Activated T-helper 1 cell treated with anti-CD3 and anti-CD28 coated beads, Interleukin-12 subunit alpha, Interleukin-12 subunit beta, Interleukin-2, Interleukin-4 antibody, amounts not matched to agents 30 ng/mL and 10 ng/mL and 1 ng/mL, durations not matched to agents 14 hours and 24 hours and 36 hours (primary cell): ENCODE results near the gene SMAD4. TPM values are rescaled to one million over a fixed set of nuclear protein-coding genes. Genes with fewer than 3 reads are reported as not detected.
"Not testable (repeated sequence)": the region's sequence is repeated elsewhere in the genome, so short reads cannot be mapped to it uniquely, and the experiment has no call there.

Experiments used
- DNase-seq: peaks from one replicate; pipeline ENCODE4 v3.0.0; 2021; ENCODE audit warnings: low spot score
- H3K27ac Mint-ChIP-seq: one replicate; pipeline ENCODE4 v1.8.0; 2021; ENCODE audit warnings: mild to moderate bottlenecking, mixed read lengths
- H3K27me3 Mint-ChIP-seq: one replicate; pipeline ENCODE4 v1.8.0; 2022; ENCODE audit warnings: mild to moderate bottlenecking, moderate library complexity, mixed read lengths; ENCODE audit not compliant: insufficient read depth
- H3K36me3 Mint-ChIP-seq: one replicate; pipeline ENCODE4 v1.8.0; 2021; ENCODE audit warnings: low read depth, mixed read lengths
- H3K4me1 Mint-ChIP-seq: one replicate; pipeline ENCODE4 v1.8.0; 2021; ENCODE audit warnings: low read depth, mixed read lengths
- H3K4me3 Mint-ChIP-seq: one replicate; pipeline ENCODE4 v1.8.0; 2021; ENCODE audit warnings: mild to moderate bottlenecking, moderate library complexity, mixed read lengths
- H3K9me3 Mint-ChIP-seq: one replicate; pipeline ENCODE4 v1.8.0; 2021; ENCODE audit warnings: mixed read lengths
- intact Hi-C: fragments of 100-400 bp; cut with micrococcal nuclease; formaldehyde crosslinking; loops from one replicate; pipeline ENCODE4 v1.15.1; 2024
- total RNA-seq: library from RNA; stranded (reverse); gene quantifications from 2 replicates; pipeline ENCODE4 v1.2.3, GENCODE V29; 2022

SMAD4 gene
- total RNA-seq, 1 donor from 2014 or later: 84.4 TPM

GRCh38 chr18:51089691-51090090 lies 59.7 kb downstream of the SMAD4 start:
- Mint-ChIP-seq H3K36me3 (peaks cover 36% of the 10 kb centered on the region), H3K27me3 (peaks cover 2% of the 10 kb centered on the region), H3K9me3 (peaks cover 35% of the 10 kb centered on the region), H3K4me1 (no peaks in the 10 kb centered on the region), H3K4me3 (no peak overlapping the region), H3K27ac (no peak overlapping the region)
- intact Hi-C loops: no loop called here
- DNase-seq: no peak

GRCh38 chr18:51091270-51091669 lies 61.3 kb downstream of the SMAD4 start:
- intact Hi-C loops: no loop called here
- Mint-ChIP-seq H3K4me3 (no peak overlapping the region), H3K36me3 (peaks cover 25% of the 10 kb centered on the region), H3K27ac (no peak overlapping the region), H3K27me3 (peaks cover 2% of the 10 kb centered on the region), H3K4me1 (no peaks in the 10 kb centered on the region), H3K9me3 (peaks cover 29% of the 10 kb centered on the region)
- no peak for DNase-seq

GRCh38 chr18:51092117-51092516 lies 62.1 kb downstream of the SMAD4 start:
- Mint-ChIP-seq H3K4me1 (no peaks in the 10 kb centered on the region), H3K27ac (no peak overlapping the region), H3K9me3 (peaks cover 20% of the 10 kb centered on the region), H3K27me3 (peaks cover 2% of the 10 kb centered on the region), H3K4me3 (no peak overlapping the region), H3K36me3 (peaks cover 18% of the 10 kb centered on the region)
- DNase-seq: no peak
- intact Hi-C loops: no loop called here

- H3K27me3 Mint-ChIP-seq, DNase-seq, H3K4me3 Mint-ChIP-seq, intact Hi-C loops, H3K27ac Mint-ChIP-seq, H3K4me1 Mint-ChIP-seq: not testable (repeated sequence)
- Mint-ChIP-seq H3K9me3 (peaks cover 14% of the 10 kb centered on the region), H3K36me3 (peaks cover 12% of the 10 kb centered on the region)
Observed at GRCh38 chr18:51092967-51093366, 63.0 kb downstream of the SMAD4 start.

GRCh38 chr18:51097021-51097822 lies 67.2 kb downstream of the SMAD4 start:
- Mint-ChIP-seq H3K36me3 (peaks cover 4% of the 10 kb centered on the region), H3K4me1 (no peaks in the 10 kb centered on the region), H3K4me3 (no peak overlapping the region), H3K27me3 (peaks cover 2% of the 10 kb centered on the region), H3K9me3 (peaks cover 9% of the 10 kb centered on the region), H3K27ac (no peak overlapping the region)
- no peak for DNase-seq
- intact Hi-C loops: no loop called here

- intact Hi-C loops: no loop called here
Observed at GRCh38 chr18:51098082-51098481, 68.1 kb downstream of the SMAD4 start.

GRCh38 chr18:51098513-51098912 lies 68.5 kb downstream of the SMAD4 start:
- Mint-ChIP-seq H3K36me3 (peaks cover 4% of the 10 kb centered on the region), H3K4me1 (no peaks in the 10 kb centered on the region), H3K27ac (no peak overlapping the region), H3K4me3 (no peak overlapping the region), H3K27me3 (peaks cover 2% of the 10 kb centered on the region), H3K9me3 (peaks cover 15% of the 10 kb centered on the region)
- intact Hi-C loops: no loop called here
- no peak for DNase-seq

More at GRCh38 chr18:51098082-51098481, 68.1 kb downstream of the SMAD4 start:
- H3K36me3 Mint-ChIP-seq: peaks cover 4% of the 10 kb centered on the region
- DNase-seq: no peak
- no peak overlapping the region for H3K4me3 Mint-ChIP-seq
- H3K27me3 Mint-ChIP-seq: peaks cover 2% of the 10 kb centered on the region
- H3K4me1 Mint-ChIP-seq: no peaks in the 10 kb centered on the region
- H3K27ac Mint-ChIP-seq: no peak overlapping the region
- peaks cover 18% of the 10 kb centered on the region for H3K9me3 Mint-ChIP-seq

GRCh38 chr18:51100385-51101120 lies 70.5 kb downstream of the SMAD4 start:
- Mint-ChIP-seq H3K4me3 (no peak overlapping the region), H3K27ac (no peak overlapping the region), H3K4me1 (no peaks in the 10 kb centered on the region), H3K27me3 (no peaks in the 10 kb centered on the region), H3K36me3 (peaks cover 1% of the 10 kb centered on the region), H3K9me3 (peaks cover 12% of the 10 kb centered on the region)
- no peak for DNase-seq
- intact Hi-C loops: no loop called here

GRCh38 chr18:51107082-51107481 lies 77.1 kb downstream of the SMAD4 start:
- intact Hi-C loops: no loop called here
- H3K27me3 Mint-ChIP-seq: no peaks in the 10 kb centered on the region
- H3K36me3 Mint-ChIP-seq: no peaks in the 10 kb centered on the region
- no peak for DNase-seq
- no peak overlapping the region for H3K27ac Mint-ChIP-seq
- peaks cover 22% of the 10 kb centered on the region for H3K4me1 Mint-ChIP-seq
- H3K4me3 Mint-ChIP-seq: no peak overlapping the region
- H3K9me3 Mint-ChIP-seq: peaks cover 10% of the 10 kb centered on the region

- no peak overlapping the region for H3K27ac Mint-ChIP-seq
- no peaks in the 10 kb centered on the region for H3K36me3 Mint-ChIP-seq
- no peaks in the 10 kb centered on the region for H3K27me3 Mint-ChIP-seq
- no peak for DNase-seq
- peaks cover 3% of the 10 kb centered on the region for H3K9me3 Mint-ChIP-seq
- no peak overlapping the region for H3K4me3 Mint-ChIP-seq
- intact Hi-C loops: loop anchor here (2.0 kb wide), 1 partner anchor 287 kb away; the partner anchor contains the start of gene MRO
- H3K4me1 Mint-ChIP-seq: peaks cover 22% of the 10 kb centered on the region
Observed at GRCh38 chr18:51107598-51108305, 77.7 kb downstream of the SMAD4 start.

GRCh38 chr18:51108330-51108729 lies 78.3 kb downstream of the SMAD4 start:
- Mint-ChIP-seq H3K4me3 (no peak overlapping the region), H3K36me3 (no peaks in the 10 kb centered on the region), H3K4me1 (peaks cover 22% of the 10 kb centered on the region), H3K27me3 (no peaks in the 10 kb centered on the region), H3K27ac (no peak overlapping the region), H3K9me3 (no peaks in the 10 kb centered on the region)
- no peak for DNase-seq
- intact Hi-C loops: loop anchor here (2.0 kb wide), 1 partner anchor 288 kb away; the partner anchor contains the start of gene MRO

GRCh38 chr18:51110073-51110797 lies 80.2 kb downstream of the SMAD4 start:
- no peak overlapping the region for H3K27ac Mint-ChIP-seq
- intact Hi-C loops: loop anchor here (1.0 to 5.0 kb wide), 4 partner anchors 62 to 558 kb away; partner anchors contain the start of gene MEX3C
- peak; percentile 57 for DNase-seq
- no peaks in the 10 kb centered on the region for H3K27me3 Mint-ChIP-seq
- H3K9me3 Mint-ChIP-seq: no peaks in the 10 kb centered on the region
- H3K4me3 Mint-ChIP-seq: no peak overlapping the region
- H3K4me1 Mint-ChIP-seq: peaks cover 22% of the 10 kb centered on the region
- H3K36me3 Mint-ChIP-seq: no peaks in the 10 kb centered on the region
